ENCODE data around the gene NPC1.

The NPC1 gene

DNA sequence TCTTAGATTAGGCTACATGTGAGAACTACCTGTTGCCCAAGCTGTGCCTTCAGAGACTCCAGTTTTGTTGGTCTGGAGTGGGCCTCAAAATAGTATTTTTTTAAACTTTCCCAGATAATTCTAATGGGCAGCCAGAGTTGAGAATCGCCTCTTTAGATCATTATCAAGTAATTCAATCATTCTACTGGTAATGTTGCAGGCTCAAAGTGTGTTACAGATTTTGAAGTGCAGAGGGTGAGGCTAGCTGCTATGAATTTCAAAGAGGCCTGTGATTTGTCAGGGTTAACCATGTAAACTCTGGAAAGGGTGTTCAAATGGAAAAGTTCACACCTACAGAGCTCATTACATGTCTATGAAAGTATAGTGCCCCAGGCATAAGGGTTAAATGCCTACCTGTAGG is 46.3 kb upstream of the NPC1 start:
- Histone ChIP-seq H3K4me1 (ENCODE audit: control insufficient read depth in 2 of 2, insufficient read depth in 1 of 2, low read depth in 1 of 2, low read length in 2 of 2) (peaks cover 0 to 2% of the 10 kb centered on the region in 2 donors), H3K23ac (ENCODE audit: low read depth, low read length, poor library complexity) (no peak overlapping the region), H3K79me1 (ENCODE audit: low read depth, low read length) (no peaks in the 10 kb centered on the region), H2AFZ (ENCODE audit: low read length) (no peak overlapping the region), H3K14ac (ENCODE audit: low read length) (no peak overlapping the region), H2BK120ac (ENCODE audit: low read depth, low read length) (no peak overlapping the region), H4K91ac (ENCODE audit: low read depth, low read length, poor library complexity) (no peak overlapping the region), H4K8ac (ENCODE audit: low read depth, low read length) (no peak overlapping the region), H3K4ac (ENCODE audit: low read length) (no peak overlapping the region), H3K27ac (replicated peaks; ENCODE audit: low read length) (no peak overlapping the region), H2BK12ac (ENCODE audit: low read length) (no peak overlapping the region), H3K9ac (ENCODE audit: low read depth, low read length, poor library complexity) (no peak overlapping the region), H3K4me3 (ENCODE audit: low read length in 2 of 2) (no peak overlapping the region), H3K27me3 (ENCODE audit: control insufficient read depth in 3 of 3, insufficient read depth in 3 of 3, low read depth in 1 of 3, low read length in 3 of 3) (no peaks in the 10 kb centered on the region), H2BK15ac (ENCODE audit: low read length) (no peak overlapping the region), H2AK5ac (ENCODE audit: low read depth, low read length) (no peak overlapping the region), H3K4me2 (ENCODE audit: insufficient read depth, low read length, poor library complexity, severe bottlenecking) (no peak overlapping the region), H2BK5ac (ENCODE audit: low read length) (no peak overlapping the region), H3K36me3 (replicated peaks in 1 of 2; ENCODE audit: control insufficient read depth in 2 of 2, insufficient read depth in 2 of 2, low read length in 2 of 2) (no peaks in the 10 kb centered on the region), H3K9me3 (replicated peaks in 1 of 2; ENCODE audit: control insufficient read depth in 2 of 2, insufficient read depth in 1 of 2, low read depth in 1 of 2, low read length in 2 of 2) (peaks cover 0 to 2% of the 10 kb centered on the region in 2 donors), H3K18ac (ENCODE audit: low read length) (no peak overlapping the region)
- WGBS, 2 donors (ENCODE audit: extremely low coverage in 2 of 2, insufficient read length in 2 of 2, insufficient replicate concordance in 1 of 2): no CpG with 5 or more reads among the region's 1 CpG
- DNase-seq (ENCODE audit: low spot score): no peak

DNA sequence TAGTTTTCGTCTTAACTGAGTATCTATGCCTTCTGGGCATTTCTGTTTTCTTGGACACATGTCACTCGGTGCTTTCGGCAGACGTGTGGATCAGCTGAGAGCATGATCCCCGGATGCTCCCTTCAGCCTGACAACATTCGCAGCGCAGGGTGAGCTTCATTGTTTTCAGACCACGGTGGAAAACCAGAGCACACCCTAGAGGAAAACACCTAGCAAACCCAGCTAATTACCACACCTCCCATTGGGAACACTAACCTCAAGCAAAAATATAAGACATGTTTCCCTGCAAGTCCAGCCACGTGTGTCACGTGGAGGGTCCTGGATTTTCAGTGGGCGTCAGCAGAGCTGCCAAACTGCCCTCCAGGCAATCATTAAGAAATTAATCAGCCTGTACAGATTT is 45.4 kb upstream of the NPC1 start:
- no peak overlapping the region for H4K8ac ChIP-seq (ENCODE audit: low read depth, low read length)
- no peaks in the 10 kb centered on the region for H3K36me3 ChIP-seq (replicated peaks in 1 of 2; ENCODE audit: control insufficient read depth in 2 of 2, insufficient read depth in 2 of 2, low read length in 2 of 2)
- no peak overlapping the region for H2BK120ac ChIP-seq (ENCODE audit: low read depth, low read length)
- no peak overlapping the region for H3K27ac ChIP-seq (replicated peaks; ENCODE audit: low read length)
- peaks cover 0 to 1% (median 0%) of the 10 kb centered on the region in 3 experiments for H3K27me3 ChIP-seq (ENCODE audit: control insufficient read depth in 3 of 3, insufficient read depth in 3 of 3, low read depth in 1 of 3, low read length in 3 of 3)
- DNase-seq (ENCODE audit: low spot score): no peak
- H3K18ac ChIP-seq (ENCODE audit: low read length): no peak overlapping the region
- H4K91ac ChIP-seq (ENCODE audit: low read depth, low read length, poor library complexity): no peak overlapping the region
- peak overlapping the region; percentile 24 for H2AFZ ChIP-seq (ENCODE audit: low read length)
- no peak overlapping the region for H2AK5ac ChIP-seq (ENCODE audit: low read depth, low read length)
- H3K4ac ChIP-seq (ENCODE audit: low read length): no peak overlapping the region
- H3K23ac ChIP-seq (ENCODE audit: low read depth, low read length, poor library complexity): no peak overlapping the region
- H3K4me1 ChIP-seq (ENCODE audit: control insufficient read depth in 2 of 2, insufficient read depth in 1 of 2, low read depth in 1 of 2, low read length in 2 of 2): peaks cover 0 to 2% of the 10 kb centered on the region in 2 donors
- H3K9me3 ChIP-seq (replicated peaks in 1 of 2; ENCODE audit: control insufficient read depth in 2 of 2, insufficient read depth in 1 of 2, low read depth in 1 of 2, low read length in 2 of 2): peaks cover 0 to 2% of the 10 kb centered on the region in 2 donors
- no peak overlapping the region for H3K14ac ChIP-seq (ENCODE audit: low read length)
- no peaks in the 10 kb centered on the region for H3K79me1 ChIP-seq (ENCODE audit: low read depth, low read length)
- H2BK5ac ChIP-seq (ENCODE audit: low read length): no peak overlapping the region
- no CpG with 5 or more reads among the region's 11 CpGs for WGBS, 2 donors (ENCODE audit: extremely low coverage in 2 of 2, insufficient read length in 2 of 2, insufficient replicate concordance in 1 of 2)
- H3K4me3 ChIP-seq (ENCODE audit: low read length in 2 of 2): no peak overlapping the region
- H3K9ac ChIP-seq (ENCODE audit: low read depth, low read length, poor library complexity): no peak overlapping the region
- no peak overlapping the region for H2BK12ac ChIP-seq (ENCODE audit: low read length)
- no peak overlapping the region for H3K4me2 ChIP-seq (ENCODE audit: insufficient read depth, low read length, poor library complexity, severe bottlenecking)
- H2BK15ac ChIP-seq (ENCODE audit: low read length): no peak overlapping the region

DNA sequence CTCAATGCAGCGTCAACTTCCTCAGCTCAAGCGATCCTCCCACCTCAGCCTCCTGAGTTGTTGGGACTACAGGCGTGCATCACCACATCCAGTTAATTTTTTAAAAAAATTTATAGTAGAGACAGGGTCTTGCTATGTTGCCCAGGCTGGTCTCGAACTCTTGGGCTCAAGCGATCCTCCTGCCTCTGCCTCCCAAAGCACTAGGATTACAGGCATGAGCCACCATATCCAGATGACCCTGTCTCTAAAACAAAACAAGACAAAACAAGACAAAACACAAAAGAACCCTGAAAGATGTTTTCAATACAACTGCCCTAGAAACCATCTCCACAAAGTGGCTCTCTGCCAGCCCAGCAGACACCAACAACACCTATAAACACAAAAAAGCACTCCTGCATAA is 45.0 kb upstream of the NPC1 start:
- Histone ChIP-seq H2BK120ac (ENCODE audit: low read depth, low read length) (no peak overlapping the region), H3K27ac (replicated peaks; ENCODE audit: low read length) (no peak overlapping the region), H3K27me3 (ENCODE audit: control insufficient read depth in 3 of 3, insufficient read depth in 3 of 3, low read depth in 1 of 3, low read length in 3 of 3) (peaks cover 0 to 3% (median 0%) of the 10 kb centered on the region in 3 experiments), H4K91ac (ENCODE audit: low read depth, low read length, poor library complexity) (no peak overlapping the region), H2BK15ac (ENCODE audit: low read length) (no peak overlapping the region), H3K4ac (ENCODE audit: low read length) (no peak overlapping the region), H3K18ac (ENCODE audit: low read length) (no peak overlapping the region), H3K4me1 (ENCODE audit: control insufficient read depth in 2 of 2, insufficient read depth in 1 of 2, low read depth in 1 of 2, low read length in 2 of 2) (peaks cover 0 to 2% of the 10 kb centered on the region in 2 donors), H3K36me3 (replicated peaks in 1 of 2; ENCODE audit: control insufficient read depth in 2 of 2, insufficient read depth in 2 of 2, low read length in 2 of 2) (no peaks in the 10 kb centered on the region), H4K8ac (ENCODE audit: low read depth, low read length) (no peak overlapping the region), H2BK12ac (ENCODE audit: low read length) (no peak overlapping the region), H3K9ac (ENCODE audit: low read depth, low read length, poor library complexity) (no peak overlapping the region), H3K9me3 (replicated peaks in 1 of 2; ENCODE audit: control insufficient read depth in 2 of 2, insufficient read depth in 1 of 2, low read depth in 1 of 2, low read length in 2 of 2) (peaks cover 0 to 2% of the 10 kb centered on the region in 2 donors), H3K4me3 (ENCODE audit: low read length in 2 of 2) (no peak overlapping the region), H3K4me2 (ENCODE audit: insufficient read depth, low read length, poor library complexity, severe bottlenecking) (no peak overlapping the region), H3K23ac (ENCODE audit: low read depth, low read length, poor library complexity) (no peak overlapping the region), H3K14ac (ENCODE audit: low read length) (no peak overlapping the region), H2BK5ac (ENCODE audit: low read length) (no peak overlapping the region), H2AFZ (ENCODE audit: low read length) (peak overlapping the region; percentile 24), H2AK5ac (ENCODE audit: low read depth, low read length) (no peak overlapping the region), H3K79me1 (ENCODE audit: low read depth, low read length) (no peaks in the 10 kb centered on the region)
- no peak for DNase-seq (ENCODE audit: low spot score)
- WGBS, 2 donors (ENCODE audit: extremely low coverage in 2 of 2, insufficient read length in 2 of 2, insufficient replicate concordance in 1 of 2): no CpG with 5 or more reads among the region's 5 CpGs

DNA sequence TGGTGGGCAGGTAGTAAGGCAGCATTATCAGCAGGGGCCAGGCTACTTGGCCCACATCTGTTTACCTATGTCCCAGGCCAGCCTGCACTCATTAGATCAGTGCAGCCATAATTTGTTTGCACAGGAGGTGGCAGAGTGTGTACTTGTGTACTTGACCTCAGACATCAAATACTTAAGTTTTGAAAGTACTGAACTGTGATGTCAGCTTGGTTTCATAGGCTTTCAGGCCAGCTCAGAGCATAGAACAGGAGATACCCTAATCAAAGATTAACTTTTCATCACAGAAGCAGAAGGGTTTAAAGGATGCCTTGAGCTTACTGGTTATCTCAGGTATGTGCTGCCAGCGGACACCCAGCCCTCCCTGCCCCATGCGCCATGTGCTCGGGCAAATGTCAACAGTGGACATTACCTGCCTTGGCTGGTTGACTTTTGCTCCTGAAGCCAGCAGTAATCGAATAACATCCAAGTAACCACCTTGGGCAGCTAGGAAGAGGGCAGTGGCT is 43.2 kb upstream of the NPC1 start:
- Histone ChIP-seq H3K4me3 (ENCODE audit: low read length in 2 of 2) (no peak overlapping the region), H3K4ac (ENCODE audit: low read length) (no peak overlapping the region), H2AFZ (ENCODE audit: low read length) (no peak overlapping the region), H3K4me2 (ENCODE audit: insufficient read depth, low read length, poor library complexity, severe bottlenecking) (no peak overlapping the region), H3K27ac (replicated peaks; ENCODE audit: low read length) (no peak overlapping the region), H3K23ac (ENCODE audit: low read depth, low read length, poor library complexity) (no peak overlapping the region), H2BK120ac (ENCODE audit: low read depth, low read length) (no peak overlapping the region), H2AK5ac (ENCODE audit: low read depth, low read length) (no peak overlapping the region), H3K4me1 (ENCODE audit: control insufficient read depth in 2 of 2, insufficient read depth in 1 of 2, low read depth in 1 of 2, low read length in 2 of 2) (peaks cover 0 to 2% of the 10 kb centered on the region in 2 donors), H3K79me1 (ENCODE audit: low read depth, low read length) (no peaks in the 10 kb centered on the region), H2BK15ac (ENCODE audit: low read length) (no peak overlapping the region), H4K8ac (ENCODE audit: low read depth, low read length) (no peak overlapping the region), H3K9me3 (replicated peaks in 1 of 2; ENCODE audit: control insufficient read depth in 2 of 2, insufficient read depth in 1 of 2, low read depth in 1 of 2, low read length in 2 of 2) (peaks cover 0 to 2% of the 10 kb centered on the region in 2 donors), H4K91ac (ENCODE audit: low read depth, low read length, poor library complexity) (no peak overlapping the region), H3K27me3 (ENCODE audit: control insufficient read depth in 3 of 3, insufficient read depth in 3 of 3, low read depth in 1 of 3, low read length in 3 of 3) (peaks cover 0 to 3% (median 0%) of the 10 kb centered on the region in 3 experiments), H2BK12ac (ENCODE audit: low read length) (no peak overlapping the region), H3K9ac (ENCODE audit: low read depth, low read length, poor library complexity) (no peak overlapping the region), H2BK5ac (ENCODE audit: low read length) (no peak overlapping the region), H3K14ac (ENCODE audit: low read length) (no peak overlapping the region), H3K18ac (ENCODE audit: low read length) (no peak overlapping the region), H3K36me3 (replicated peaks in 1 of 2; ENCODE audit: control insufficient read depth in 2 of 2, insufficient read depth in 2 of 2, low read length in 2 of 2) (no peaks in the 10 kb centered on the region)
- no peak for DNase-seq (ENCODE audit: low spot score)
- no CpG with 5 or more reads among the region's 4 CpGs for WGBS, 2 donors (ENCODE audit: extremely low coverage in 2 of 2, insufficient read length in 2 of 2, insufficient replicate concordance in 1 of 2)

All from neuronal stem cell (in vitro differentiated cells).